Stimulated activated CD4-positive, alpha-beta T cell treated with anti-CD3 and anti-CD28 coated beads, Interleukin-15, amount 100 ng/mL, for 24 hours (primary cell): Measurements from ENCODE around the gene CCL7.
"Not testable (repeated sequence)": the region's sequence is repeated elsewhere in the genome, so short reads cannot be mapped to it uniquely, and the experiment has no call there.

Source experiments
- DNase-seq: peaks from one replicate; pipeline ENCODE4 v3.0.0-alpha.2; 2020

CCL7 gene

DNA sequence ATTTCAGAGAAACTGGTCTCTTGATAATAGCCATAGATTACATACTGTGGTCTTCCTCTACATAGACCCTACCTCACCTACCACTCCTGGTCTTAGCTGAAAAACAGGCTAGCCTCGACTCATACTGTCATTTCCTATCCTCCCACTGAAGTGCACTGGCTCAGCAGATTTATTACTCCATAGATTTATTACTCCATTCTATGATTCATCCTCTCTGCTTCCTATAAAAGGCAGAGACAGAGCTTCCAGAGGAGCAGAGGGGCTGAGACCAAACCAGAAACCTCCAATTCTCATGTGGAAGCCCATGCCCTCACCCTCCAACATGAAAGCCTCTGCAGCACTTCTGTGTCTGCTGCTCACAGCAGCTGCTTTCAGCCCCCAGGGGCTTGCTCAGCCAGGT is at the start of gene CCL7:
Gene CCL7 (plus strand): TSS at position 253 of the 400 bp plus-strand sequence. CDS start 70 bp downstream, at position 323.
- DNase-seq, result no peak

GRCh38 chr17:34220752-34221395 is 49.1 kb upstream of the CCL7 start:
- no peak for DNase-seq

GRCh38 chr17:34221411-34221810 is 48.6 kb upstream of the CCL7 start:
- no peak for DNase-seq

DNA sequence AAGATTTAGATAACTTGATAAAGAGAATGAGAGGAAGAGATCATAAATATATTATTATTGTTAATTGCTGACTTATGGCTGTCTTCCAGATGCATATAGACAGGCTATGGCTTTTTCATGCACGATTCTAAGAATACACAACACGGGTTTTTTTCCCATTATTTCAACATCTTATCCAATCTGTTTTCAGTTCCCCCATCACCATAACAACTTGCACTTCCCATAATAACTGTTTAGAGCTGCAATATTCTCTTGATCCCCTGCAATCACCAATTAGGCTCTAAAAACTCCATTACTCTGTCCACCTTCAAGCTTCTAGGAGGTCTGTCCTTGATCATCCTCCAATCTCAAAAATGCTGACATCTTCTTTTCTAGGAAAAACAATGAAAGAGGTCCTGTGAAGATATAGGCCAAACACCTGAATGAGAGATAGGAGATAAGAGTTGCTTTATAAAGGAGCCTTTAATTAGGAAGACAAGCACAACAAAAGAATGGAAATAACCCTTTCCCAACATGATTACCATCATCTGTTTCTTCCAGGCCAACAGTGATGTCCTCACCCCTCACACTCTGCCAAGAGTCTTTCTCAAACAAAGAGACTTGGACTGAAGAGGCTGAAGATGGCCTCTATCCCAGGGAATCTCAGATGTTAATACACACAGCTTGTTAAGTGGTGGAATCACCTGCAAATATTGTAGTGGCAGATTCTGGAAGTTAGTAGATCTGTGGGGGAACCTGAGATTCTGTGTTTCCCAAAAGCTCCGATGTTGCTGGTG is 47.1 kb upstream of the CCL7 start:
- DNase-seq, result no peak

DNA sequence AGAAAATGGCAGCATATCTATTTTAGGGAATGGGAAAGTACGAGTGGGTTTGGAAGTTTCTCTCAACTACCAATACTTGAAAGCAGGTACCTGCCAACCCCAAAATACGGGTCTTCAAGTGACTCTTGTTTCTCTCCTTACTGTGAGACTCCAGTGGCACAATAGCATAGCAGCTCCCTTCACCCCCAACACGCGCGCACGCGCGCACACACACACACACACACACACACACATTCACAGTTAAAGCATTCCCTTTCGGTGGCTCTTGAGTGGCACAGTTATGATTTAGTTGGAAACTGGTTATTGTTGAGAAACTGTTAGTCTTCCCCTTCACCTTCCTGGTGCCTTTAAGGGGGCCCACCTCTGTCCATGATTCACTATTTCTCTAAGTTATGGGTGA is 45.0 kb upstream of the CCL7 start:
- DNase-seq, result no peak

DNA sequence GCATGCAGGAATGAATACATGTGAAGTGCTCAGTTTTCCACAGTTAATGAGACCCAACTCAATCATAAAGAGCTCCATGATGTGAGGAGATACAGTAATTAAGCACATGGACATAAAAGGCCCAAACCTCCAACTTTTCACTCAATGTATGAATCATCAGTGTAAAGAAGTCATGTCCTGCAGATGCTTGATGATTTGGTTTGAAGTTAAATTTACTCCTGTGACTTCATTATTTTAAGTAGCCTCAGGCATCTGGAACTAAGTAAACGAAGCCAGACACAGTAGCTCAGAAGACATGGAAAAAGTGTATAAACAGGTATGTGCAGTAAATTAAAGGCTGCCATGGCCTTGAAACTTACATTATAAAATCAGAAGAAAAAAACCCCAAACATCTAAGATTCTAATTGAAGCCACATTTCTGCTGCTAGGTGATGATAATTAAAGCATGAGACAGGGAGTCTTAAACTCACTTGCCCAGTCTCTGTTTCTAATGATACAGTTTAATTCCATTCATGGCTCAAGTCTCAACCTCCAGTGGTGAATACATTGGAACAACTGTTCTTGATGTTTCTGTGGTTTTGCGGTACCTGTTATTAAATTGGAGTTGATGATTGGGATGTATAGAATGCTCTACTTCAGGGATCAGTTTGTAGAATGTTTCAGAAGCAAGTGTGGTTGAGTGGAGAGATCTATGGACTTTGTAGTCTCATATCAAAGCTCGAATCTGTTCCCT is 43.8 kb upstream of the CCL7 start:
- DNase-seq, result no peak

DNA sequence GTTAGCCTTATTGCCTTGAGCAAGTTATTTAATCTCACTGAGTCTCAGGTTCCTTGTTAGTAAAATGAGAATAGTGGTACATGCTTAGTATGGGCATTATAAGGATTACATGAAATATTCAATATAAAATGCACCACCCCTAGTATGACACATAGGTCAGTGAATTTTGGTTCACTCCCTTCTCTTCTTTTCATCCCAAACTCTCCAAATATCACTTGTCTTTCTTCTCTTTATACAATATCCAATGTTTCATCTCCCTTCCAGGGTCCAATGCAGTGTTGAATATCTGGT is 43.3 kb upstream of the CCL7 start:
- no peak for DNase-seq

GRCh38 chr17:34227293-34227692 is 42.7 kb upstream of the CCL7 start:
- not testable (repeated sequence) for DNase-seq

GRCh38 chr17:34227707-34228106 is 42.3 kb upstream of the CCL7 start:
- no peak for DNase-seq

DNA sequence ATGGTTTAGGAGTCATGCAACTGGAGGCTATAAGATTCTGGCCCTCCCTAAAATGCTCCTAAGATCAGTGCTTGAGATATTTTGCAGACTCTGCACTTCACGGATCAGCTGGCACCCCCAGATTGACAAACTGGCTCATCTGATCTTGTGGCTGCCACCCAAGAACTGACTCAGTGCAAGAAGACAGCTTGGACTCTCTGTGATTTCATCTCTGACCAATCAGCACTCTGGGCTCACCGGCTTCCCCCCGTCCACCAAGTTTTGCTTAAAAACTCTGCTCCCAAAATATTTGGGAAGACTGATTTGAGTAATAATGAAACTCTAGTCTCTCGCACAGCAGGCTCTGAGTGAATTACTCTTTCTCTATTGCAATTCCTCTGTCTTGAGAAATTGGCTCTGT is 41.2 kb upstream of the CCL7 start:
- DNase-seq, result no peak

- DNase-seq, result no peak
These were observed 39.7 kb upstream of the CCL7 start for GRCh38 chr17:34230342-34230741.

DNA sequence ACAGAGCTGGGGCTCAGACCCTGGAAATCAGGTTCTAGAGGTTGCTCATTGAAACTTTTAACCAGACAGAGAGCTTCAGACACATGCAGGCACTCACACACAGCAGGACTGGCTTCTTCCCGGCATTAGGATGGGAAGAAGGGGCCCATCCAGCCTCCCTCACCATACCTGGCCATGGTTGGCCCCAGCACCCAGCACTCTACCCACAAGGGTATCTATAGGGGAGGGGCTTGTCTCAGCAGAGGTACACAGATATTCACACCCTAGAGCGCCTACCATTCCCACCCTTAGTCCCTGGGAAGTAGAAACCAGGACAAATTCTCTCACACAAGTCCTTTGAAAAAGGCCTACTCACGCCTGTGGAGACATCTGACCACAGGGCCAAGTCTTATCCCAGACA is 35.4 kb upstream of the CCL7 start:
- no peak for DNase-seq

DNA sequence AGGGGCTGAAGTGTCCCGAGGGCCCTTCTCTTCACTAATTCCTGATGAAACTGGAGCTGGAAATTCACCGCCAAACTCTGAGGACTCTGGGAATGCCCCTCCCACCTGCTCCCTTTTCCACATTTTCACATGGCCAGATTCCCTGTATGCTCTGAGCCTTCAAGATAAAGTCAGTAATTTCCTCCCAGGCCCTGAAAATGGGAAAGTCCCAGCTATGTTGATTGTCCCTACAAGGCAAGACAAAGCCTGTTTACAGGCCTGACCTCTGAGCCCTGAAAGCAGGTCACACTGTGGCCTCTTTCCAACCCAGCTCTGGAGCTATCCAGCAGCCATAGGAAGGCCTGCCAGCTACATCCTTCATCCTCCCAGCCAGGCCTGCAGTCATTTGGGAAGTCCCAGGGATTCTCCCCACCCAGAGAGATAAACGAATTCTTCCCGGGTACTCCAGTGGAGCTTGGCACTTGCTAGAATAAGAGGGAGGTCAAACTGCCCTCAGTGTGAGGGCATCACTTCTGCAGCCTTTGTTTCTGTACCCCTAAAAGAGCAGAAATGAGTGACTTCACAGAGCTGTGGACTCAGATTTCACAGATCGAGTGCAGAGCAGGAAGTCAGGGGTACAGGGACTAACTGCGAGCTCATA is 34.5 kb upstream of the CCL7 start:
- no peak for DNase-seq

GRCh38 chr17:34236281-34236892 is 33.6 kb upstream of the CCL7 start:
- DNase-seq, result no peak

DNA sequence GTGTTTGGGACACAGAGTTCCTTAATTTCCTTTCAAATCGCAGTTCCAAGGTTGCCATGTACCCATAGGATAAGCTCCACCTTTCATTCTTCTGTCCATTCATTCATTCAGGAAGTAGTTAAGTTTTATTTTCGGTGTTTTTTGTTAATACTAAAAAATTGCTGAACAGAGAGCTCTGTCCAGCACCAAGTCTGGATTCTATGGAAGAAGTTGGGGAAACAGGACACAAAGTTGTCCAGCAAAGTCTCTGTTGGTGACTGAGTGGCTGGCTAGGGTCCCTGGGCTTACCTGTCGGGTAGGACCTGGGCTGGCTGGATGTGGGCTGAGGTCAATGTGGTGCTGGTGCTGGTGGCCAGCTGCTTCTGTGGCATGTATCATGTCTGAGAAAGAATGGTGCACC is 32.6 kb upstream of the CCL7 start:
- no peak for DNase-seq

DNA sequence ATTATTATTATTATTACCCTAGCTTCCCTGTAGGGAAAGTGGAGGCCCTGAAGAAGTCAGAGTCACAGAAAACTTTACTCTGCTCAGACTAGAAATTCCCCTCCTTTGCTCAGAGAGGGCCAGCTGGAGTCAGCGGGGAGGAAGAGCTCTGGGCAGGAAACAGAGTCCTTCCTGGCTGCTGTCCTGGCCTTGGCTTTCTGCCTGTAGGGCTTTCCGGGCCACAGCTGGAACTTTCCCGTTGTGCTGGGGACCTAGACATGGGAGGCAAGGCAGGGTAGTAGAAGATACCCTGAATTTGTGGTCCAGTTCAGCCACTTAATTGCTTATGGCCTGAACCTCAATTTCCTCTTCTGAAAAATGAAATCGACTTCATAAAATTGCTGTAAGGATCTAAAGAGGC is 29.0 kb upstream of the CCL7 start:
- DNase-seq, result no peak

- DNase-seq, result no peak
These were observed 27.2 kb upstream of the CCL7 start for GRCh38 chr17:34242587-34243363.

GRCh38 chr17:34243364-34244320 is 26.4 kb upstream of the CCL7 start:
- DNase-seq, result no peak

DNA sequence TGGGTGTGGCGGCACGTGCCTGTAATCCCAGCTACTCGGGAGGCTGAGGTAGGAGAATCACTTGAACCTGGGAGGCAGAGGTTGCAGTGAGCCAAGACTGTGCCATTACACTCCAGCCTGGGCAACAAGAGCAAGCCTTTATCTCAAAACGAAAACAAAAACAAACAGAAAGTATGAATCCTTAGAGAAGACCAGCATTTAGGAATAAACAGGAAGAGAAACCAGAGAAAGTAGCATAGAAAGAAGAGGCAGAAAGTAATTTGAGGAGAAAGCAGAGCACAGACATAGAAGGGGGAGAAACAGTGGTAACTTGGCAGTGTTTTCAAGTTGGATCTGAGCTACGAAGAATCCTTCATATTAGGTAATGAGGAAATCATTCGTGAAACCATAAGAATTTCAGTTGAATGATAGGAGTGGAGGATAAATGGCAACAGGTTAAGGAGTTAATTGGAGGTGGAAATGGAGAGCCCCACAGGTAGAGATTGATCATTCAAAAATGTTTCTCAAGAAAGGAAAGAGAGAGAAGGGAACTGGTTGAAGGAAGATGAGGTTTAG is 24.6 kb upstream of the CCL7 start:
- DNase-seq, result no peak

GRCh38 chr17:34246446-34246845 is 23.6 kb upstream of the CCL7 start:
- no peak for DNase-seq

DNA sequence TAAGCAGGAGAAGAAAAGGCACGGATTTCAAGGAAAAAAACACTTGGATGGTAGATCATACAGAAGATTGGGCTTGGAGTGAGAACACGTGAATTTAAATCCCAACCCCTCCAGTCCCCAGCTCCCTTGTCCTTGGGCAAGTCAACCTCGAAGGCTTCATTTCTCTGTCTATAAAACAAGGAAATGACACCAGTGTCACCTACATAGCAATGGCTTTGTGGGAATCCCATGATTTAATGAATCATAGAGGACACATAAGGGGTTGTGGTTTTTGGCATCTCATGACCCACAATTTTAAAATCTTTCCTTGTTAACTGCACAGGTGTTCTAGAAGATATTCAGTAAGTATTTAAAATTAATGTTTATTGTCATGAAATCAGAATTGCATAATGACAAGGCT is 23.1 kb upstream of the CCL7 start:
- DNase-seq, result no peak
